H9 (cell line): ENCODE data around the gene DAAM1. TPM values are rescaled to one million over a fixed set of nuclear protein-coding genes. Genes with fewer than 3 reads are reported as not detected.
A peak's percentile ranks its signal among the peaks of the same experiment; 100 is the strongest.

Experiments used
- DNase-seq: peaks from one replicate; pipeline ENCODE4 v3.0.0-alpha.2; 2017
- H2AFZ ChIP-seq: one replicate; pipeline ENCODE4 v1.6.1; 2013; ENCODE audit warnings: mild to moderate bottlenecking, low read length, control low read depth, moderate library complexity
- H2AK5ac ChIP-seq: 2 replicates; pipeline ENCODE4 v1.6.1; 2013; ENCODE audit warnings: low read length, control low read depth, mixed read lengths; ENCODE audit not compliant: insufficient read length
- H2BK120ac ChIP-seq: one replicate; pipeline ENCODE4 v1.6.1; 2013; ENCODE audit warnings: low read depth, mild to moderate bottlenecking, low read length, control low read depth, inconsistent platforms; ENCODE audit not compliant: poor library complexity, severe bottlenecking
- H2BK12ac ChIP-seq: 2 replicates; pipeline ENCODE4 v1.6.1; 2013; ENCODE audit warnings: low read length, control low read depth, mixed read lengths, low read depth; ENCODE audit not compliant: insufficient read length
- H2BK15ac ChIP-seq: 2 replicates; pipeline ENCODE4 v1.6.1; 2013; ENCODE audit warnings: low read depth, low read length, control low read depth
- H2BK20ac ChIP-seq: one replicate; pipeline ENCODE4 v1.6.1; 2013; ENCODE audit warnings: low read depth, mild to moderate bottlenecking, low read length, control low read depth, inconsistent platforms; ENCODE audit not compliant: poor library complexity, severe bottlenecking
- H2BK5ac ChIP-seq: 2 replicates; pipeline ENCODE4 v1.6.1; 2013; ENCODE audit warnings: low read length, control low read depth, mixed read lengths; ENCODE audit not compliant: insufficient read length
- H3K14ac ChIP-seq: 2 replicates; pipeline ENCODE4 v1.6.1; 2013; ENCODE audit warnings: low read length, control low read depth; ENCODE audit not compliant: insufficient read depth
- H3K18ac ChIP-seq: 2 replicates; pipeline ENCODE4 v1.6.1; 2013; ENCODE audit warnings: low read depth, mild to moderate bottlenecking, mixed read lengths, low read length, control low read depth; ENCODE audit not compliant: insufficient read length
- H3K23ac ChIP-seq: 2 replicates; pipeline ENCODE4 v1.6.1; 2013; ENCODE audit warnings: low read length, control low read depth, mixed read lengths, low read depth; ENCODE audit not compliant: insufficient read length
- H3K23me2 ChIP-seq: 2 replicates; pipeline ENCODE4 v1.6.1; 2013; ENCODE audit warnings: low read depth, mild to moderate bottlenecking, mixed read lengths, low read length, control low read depth; ENCODE audit not compliant: insufficient read length, poor library complexity, severe bottlenecking
- H3K27ac ChIP-seq: 2 replicates; pipeline ENCODE4 v1.5.1; 2013; ENCODE audit warnings: low read length, control low read depth, mixed read lengths, low read depth; ENCODE audit not compliant: insufficient read length
- H3K27me3 ChIP-seq: 2 replicates; pipeline ENCODE4 v1.6.1; 2013; ENCODE audit warnings: low read length, control low read depth, inconsistent platforms; ENCODE audit not compliant: insufficient read depth
- H3K4ac ChIP-seq: 2 replicates; pipeline ENCODE4 v1.6.1; 2013; ENCODE audit warnings: low read depth, mild to moderate bottlenecking, control low read depth, inconsistent platforms, low read length, moderate library complexity
- H3K4me1 ChIP-seq: 2 replicates; pipeline ENCODE4 v1.6.1; 2013; ENCODE audit warnings: low read length, control low read depth, inconsistent platforms; ENCODE audit not compliant: insufficient read depth
- H3K4me2 ChIP-seq: 2 replicates; pipeline ENCODE4 v1.6.1; 2013; ENCODE audit warnings: low read length, control low read depth, mixed read lengths; ENCODE audit not compliant: insufficient read length, insufficient read depth
- H3K56ac ChIP-seq: 2 replicates; pipeline ENCODE4 v1.6.1; 2013; ENCODE audit warnings: low read depth, mild to moderate bottlenecking, mixed read lengths, low read length, control low read depth; ENCODE audit not compliant: insufficient read length
- H3K79me1 ChIP-seq: 2 replicates; pipeline ENCODE4 v1.6.1; 2013; ENCODE audit warnings: low read depth, mild to moderate bottlenecking, moderate library complexity, low read length, control low read depth, inconsistent platforms; ENCODE audit not compliant: insufficient read depth, poor library complexity, severe bottlenecking
- H3K79me2 ChIP-seq: 2 replicates; pipeline ENCODE4 v1.6.1; 2013; ENCODE audit warnings: low read length, control low read depth, inconsistent platforms; ENCODE audit not compliant: insufficient read depth
- H3K9ac ChIP-seq: 2 replicates; pipeline ENCODE4 v1.6.1; 2013; ENCODE audit warnings: low read length, control low read depth, mixed read lengths; ENCODE audit not compliant: insufficient read length; ENCODE audit errors: extremely low read depth
- H3K9me3 ChIP-seq: one replicate; pipeline ENCODE4 v1.6.1; 2013; ENCODE audit warnings: low read depth, low read length, inconsistent platforms; ENCODE audit not compliant: control insufficient read depth
- H3T11ph ChIP-seq: one replicate; pipeline ENCODE4 v1.6.1; 2013; ENCODE audit warnings: mild to moderate bottlenecking, low read length, control low read depth, inconsistent platforms
- H4K20me1 ChIP-seq: one replicate; pipeline ENCODE4 v1.6.1; 2013; ENCODE audit not compliant: control insufficient read depth, insufficient read length, insufficient read depth
- H4K5ac ChIP-seq: 2 replicates; pipeline ENCODE4 v1.6.1; 2013; ENCODE audit warnings: low read depth, mild to moderate bottlenecking, mixed read lengths, low read length, control low read depth; ENCODE audit not compliant: insufficient read length
- H4K8ac ChIP-seq: replicated peaks from 2 replicates; pipeline ENCODE4 v1.6.1; 2013; ENCODE audit warnings: low read length, control low read depth, mixed read lengths, low read depth; ENCODE audit not compliant: insufficient read length
- H4K91ac ChIP-seq: 2 replicates; pipeline ENCODE4 v1.6.1; 2013; ENCODE audit warnings: low read depth, mild to moderate bottlenecking, moderate library complexity, mixed read lengths, low read length, control low read depth; ENCODE audit not compliant: insufficient read length
- H3K27ac Mint-ChIP-seq, 3 experiments: 2 replicates in 2 of 3; 3 replicates in 1 of 3; pipeline ENCODE4 v1.8.0; 2020 to 2021; ENCODE audit warnings: mixed read lengths in 3 of 3, mild to moderate bottlenecking in 1 of 3, moderate library complexity in 1 of 3
- H3K27me3 Mint-ChIP-seq: 2 replicates; pipeline ENCODE4 v1.8.0; 2021; ENCODE audit warnings: low read depth, mild to moderate bottlenecking, moderate library complexity, mixed read lengths
- H3K36me3 Mint-ChIP-seq, 3 experiments: 2 replicates in 2 of 3; 3 replicates in 1 of 3; pipeline ENCODE4 v1.8.0; 2020 to 2021; ENCODE audit warnings: low read depth in 3 of 3, mixed read lengths in 3 of 3; ENCODE audit not compliant: insufficient read depth in 1 of 3
- H3K4me1 Mint-ChIP-seq, 2 experiments: 2 replicates each; pipeline ENCODE4 v1.8.0; 2020; ENCODE audit warnings: mixed read lengths in 2 of 2
- H3K4me3 Mint-ChIP-seq, 2 experiments: 2 replicates in 1 of 2; 3 replicates in 1 of 2; pipeline ENCODE4 v1.8.0; 2020 to 2021; ENCODE audit warnings: mild to moderate bottlenecking in 2 of 2, mixed read lengths in 2 of 2, moderate library complexity in 1 of 2
- H3K9me3 Mint-ChIP-seq, 2 experiments: 2 replicates in 1 of 2; 3 replicates in 1 of 2; pipeline ENCODE4 v1.8.0; 2020; ENCODE audit warnings: mild to moderate bottlenecking in 2 of 2, mixed read lengths in 2 of 2, moderate library complexity in 1 of 2
- WGBS: extraction: QIAGEN DNeasy Blood & Tissue Kit; methylation state at CpG from one replicate; pipeline ENCODE4 v1.1.7; 2013; ENCODE audit warnings: missing lambda C conversion rate, low lambda C conversion rate, mixed read lengths; ENCODE audit not compliant: insufficient read length; ENCODE audit errors: extremely low coverage; 5-methylcytosine and 5-hydroxymethylcytosine counted together
- total RNA-seq: library from RNA; stranded (reverse); gene quantifications from 2 replicates; pipeline ENCODE4 v1.2.1, GENCODE V29; 2021
- TF ChIP-seq, protein P1 (sequence below): fragments of 200-600 bp; sonication (generic); conservative IDR thresholded peaks from 3 replicates; pipeline ENCODE4 v1.8.0; 2021; ENCODE audit warnings: antibody characterized with exemption, mild to moderate bottlenecking

Gene DAAM1
- total RNA-seq, 1 experiment from 2014 or later: 19.5 TPM

DNA sequence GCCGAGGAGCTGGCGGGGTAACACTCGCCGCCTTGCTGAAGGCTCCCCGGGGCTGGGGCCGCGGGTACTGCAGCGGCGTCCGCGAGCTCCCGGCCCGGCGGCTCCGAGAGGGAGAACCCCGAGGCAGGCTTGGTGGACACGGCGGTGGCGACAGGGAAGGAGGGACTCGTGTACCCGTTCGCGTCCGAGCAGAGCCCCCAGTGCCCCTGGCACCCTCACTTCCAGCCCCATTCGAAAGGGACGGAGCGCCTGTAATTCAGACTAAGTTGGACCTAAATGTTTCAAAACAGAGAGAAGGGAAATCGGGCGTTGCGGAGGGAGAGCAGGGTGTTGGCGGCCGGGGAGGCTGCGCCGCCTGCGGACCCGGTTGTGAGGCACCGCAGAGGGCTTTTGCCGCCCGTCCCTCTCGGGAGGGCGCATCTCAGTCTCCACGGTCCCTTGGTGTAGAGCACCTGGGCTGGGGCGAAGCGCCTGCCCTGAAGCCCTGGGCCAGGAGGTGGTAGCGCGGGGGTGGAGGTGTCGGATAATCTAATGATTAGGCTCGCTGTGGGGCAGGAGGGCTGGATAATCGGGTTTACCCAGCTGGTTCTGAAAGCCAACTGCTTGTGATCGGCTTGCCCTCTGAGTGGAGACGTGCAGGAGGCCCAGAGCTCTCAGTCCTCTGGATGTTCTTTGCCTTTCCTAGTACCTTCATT lies 771 bp downstream of the DAAM1 start:
- peaks cover 19 to 20% of the 10 kb centered on the region in 2 experiments for H3K4me1 Mint-ChIP-seq
- no peaks in the 10 kb centered on the region for H3K79me2 ChIP-seq
- H3K9me3 Mint-ChIP-seq: no peaks in the 10 kb centered on the region; a peak in 1 of 5 replicates

More for the DNA sequence above, 771 bp downstream of the DAAM1 start:
- H3K23ac ChIP-seq: no peak overlapping the region
- WGBS: no CpG with 5 or more reads among the region's 51 CpGs
- no peaks in the 10 kb centered on the region for H3K79me1 ChIP-seq
- peaks cover 3% of the 10 kb centered on the region; the same call in 1 of the 2 replicates for H3K27me3 ChIP-seq
- peak overlapping the region; percentile 62 for H3K9ac ChIP-seq
- no peak overlapping the region for H2BK120ac ChIP-seq
- H3K14ac ChIP-seq: peak overlapping the region; percentile 16; the same call in 1 of the 2 replicates
- peak overlapping the region; percentile 78 for H3K18ac ChIP-seq
- H3K56ac ChIP-seq: no peak overlapping the region
- no peak overlapping the region for H3K4ac ChIP-seq
- no peak overlapping the region for H2BK5ac ChIP-seq
- H3K27ac Mint-ChIP-seq: no peak overlapping the region; a peak in 1 of 7 replicates
- peaks cover 22% of the 10 kb centered on the region for H3K23me2 ChIP-seq
- peak overlapping the region; percentile 85 for H3K4me2 ChIP-seq
- H4K8ac ChIP-seq: no peak overlapping the region
- H4K20me1 ChIP-seq: no peaks in the 10 kb centered on the region
- no peaks in the 10 kb centered on the region for H3K9me3 ChIP-seq
- DNase-seq: peak; percentile 28
- no peak overlapping the region for H2BK15ac ChIP-seq
- H2BK20ac ChIP-seq: no peak overlapping the region
- no peak overlapping the region for H2AK5ac ChIP-seq
- no peak overlapping the region for H3T11ph ChIP-seq
- H2AFZ ChIP-seq: no peak overlapping the region
- TF ChIP-seq, protein P1, sequence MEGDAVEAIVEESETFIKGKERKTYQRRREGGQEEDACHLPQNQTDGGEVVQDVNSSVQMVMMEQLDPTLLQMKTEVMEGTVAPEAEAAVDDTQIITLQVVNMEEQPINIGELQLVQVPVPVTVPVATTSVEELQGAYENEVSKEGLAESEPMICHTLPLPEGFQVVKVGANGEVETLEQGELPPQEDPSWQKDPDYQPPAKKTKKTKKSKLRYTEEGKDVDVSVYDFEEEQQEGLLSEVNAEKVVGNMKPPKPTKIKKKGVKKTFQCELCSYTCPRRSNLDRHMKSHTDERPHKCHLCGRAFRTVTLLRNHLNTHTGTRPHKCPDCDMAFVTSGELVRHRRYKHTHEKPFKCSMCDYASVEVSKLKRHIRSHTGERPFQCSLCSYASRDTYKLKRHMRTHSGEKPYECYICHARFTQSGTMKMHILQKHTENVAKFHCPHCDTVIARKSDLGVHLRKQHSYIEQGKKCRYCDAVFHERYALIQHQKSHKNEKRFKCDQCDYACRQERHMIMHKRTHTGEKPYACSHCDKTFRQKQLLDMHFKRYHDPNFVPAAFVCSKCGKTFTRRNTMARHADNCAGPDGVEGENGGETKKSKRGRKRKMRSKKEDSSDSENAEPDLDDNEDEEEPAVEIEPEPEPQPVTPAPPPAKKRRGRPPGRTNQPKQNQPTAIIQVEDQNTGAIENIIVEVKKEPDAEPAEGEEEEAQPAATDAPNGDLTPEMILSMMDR: no peak
- H3K27me3 Mint-ChIP-seq: peaks cover 35% of the 10 kb centered on the region
- H3K4me3 Mint-ChIP-seq: peak overlapping the region; percentile 80 to 92
- H2BK12ac ChIP-seq: no peak overlapping the region
- no peaks in the 10 kb centered on the region for H3K4me1 ChIP-seq
- H3K27ac ChIP-seq: no peak overlapping the region
- H3K36me3 Mint-ChIP-seq: no peaks in the 10 kb centered on the region
- no peak overlapping the region for H4K5ac ChIP-seq
- H4K91ac ChIP-seq: no peak overlapping the region
